Right lobe of liver (tissue), 4 donors: ENCODE measurements around the gene MED10.

ENCODE experiments used
- POLR2A ChIP-seq: fragments of 450-650 bp; IDR thresholded peaks from one replicate; pipeline ENCODE4 v1.6.1; 2017; ENCODE audit warnings: antibody characterized with exemption, mild to moderate bottlenecking
- TF ChIP-seq, protein P1 (sequence below), 4 donors: fragments of 200-600 bp in 3 of 4; fragments of 450-650 bp in 1 of 4; IDR thresholded peaks; one replicate each; pipeline versions ENCODE4 v1.5.1 to v1.8.0; 2016 to 2022; ENCODE audit warnings: antibody characterized with exemption in 4 of 4, mild to moderate bottlenecking in 2 of 4
- donor health status: DM: no; HTN: no; CAD: no.
- donor health status: DM: no; HTN: no; CAD: no.
- donor health status: DM: no; HTN: yes; CAD: no.

DNA sequence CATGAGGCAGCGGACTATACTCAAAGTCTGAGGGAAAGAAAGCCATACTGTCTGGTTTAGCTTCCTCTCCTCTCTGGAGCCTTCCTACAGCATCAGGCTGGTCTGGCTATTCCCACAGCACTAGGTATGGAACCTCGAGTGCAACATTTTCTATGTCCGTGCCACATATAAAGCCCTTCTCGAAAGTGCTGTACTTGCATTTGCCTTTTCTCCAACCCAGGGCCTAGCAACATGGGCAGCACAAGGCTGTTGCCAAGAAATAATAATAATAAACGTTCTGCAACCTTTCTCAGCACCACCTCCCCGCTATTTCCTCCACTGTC lies 804 bp downstream of the MED10 start:
- TF ChIP-seq, protein P1, sequence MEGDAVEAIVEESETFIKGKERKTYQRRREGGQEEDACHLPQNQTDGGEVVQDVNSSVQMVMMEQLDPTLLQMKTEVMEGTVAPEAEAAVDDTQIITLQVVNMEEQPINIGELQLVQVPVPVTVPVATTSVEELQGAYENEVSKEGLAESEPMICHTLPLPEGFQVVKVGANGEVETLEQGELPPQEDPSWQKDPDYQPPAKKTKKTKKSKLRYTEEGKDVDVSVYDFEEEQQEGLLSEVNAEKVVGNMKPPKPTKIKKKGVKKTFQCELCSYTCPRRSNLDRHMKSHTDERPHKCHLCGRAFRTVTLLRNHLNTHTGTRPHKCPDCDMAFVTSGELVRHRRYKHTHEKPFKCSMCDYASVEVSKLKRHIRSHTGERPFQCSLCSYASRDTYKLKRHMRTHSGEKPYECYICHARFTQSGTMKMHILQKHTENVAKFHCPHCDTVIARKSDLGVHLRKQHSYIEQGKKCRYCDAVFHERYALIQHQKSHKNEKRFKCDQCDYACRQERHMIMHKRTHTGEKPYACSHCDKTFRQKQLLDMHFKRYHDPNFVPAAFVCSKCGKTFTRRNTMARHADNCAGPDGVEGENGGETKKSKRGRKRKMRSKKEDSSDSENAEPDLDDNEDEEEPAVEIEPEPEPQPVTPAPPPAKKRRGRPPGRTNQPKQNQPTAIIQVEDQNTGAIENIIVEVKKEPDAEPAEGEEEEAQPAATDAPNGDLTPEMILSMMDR (IDR thresholded peaks at IDR 0.05): no peak
- TF ChIP-seq POLR2A: no peak
